Naive B cell (primary cell): ENCODE results near the gene HS3ST5. TPM values are rescaled to one million over a fixed set of nuclear protein-coding genes. Genes with fewer than 3 reads are reported as not detected.

Experiments used
- ATAC-seq, 2 donors: fragments of 150-1000 bp; cut with Tn5 transposase; 2 replicates each; pipeline ENCODE4 v1.10.0; 2021; ENCODE audit warnings: low read depth in 2 of 2, mild to moderate bottlenecking in 2 of 2, moderate library complexity in 2 of 2
- DNase-seq: peaks from one replicate; pipeline ENCODE4 v3.0.0; 2022
- H3K27ac Mint-ChIP-seq, 6 donors: one replicate each; pipeline ENCODE4 v1.8.0; 2020 to 2022; ENCODE audit warnings: mild to moderate bottlenecking in 6 of 6, mixed read lengths in 6 of 6, moderate library complexity in 5 of 6, inconsistent platforms in 2 of 6
- H3K27me3 Mint-ChIP-seq, 3 donors: one replicate each; pipeline ENCODE4 v1.8.0; 2021 to 2022; ENCODE audit warnings: mixed read lengths in 3 of 3, mild to moderate bottlenecking in 1 of 3
- H3K36me3 Mint-ChIP-seq, 2 donors: one replicate each; pipeline ENCODE4 v1.8.0; 2020 to 2022; ENCODE audit warnings: mixed read lengths in 2 of 2, inconsistent platforms in 1 of 2, mild to moderate bottlenecking in 1 of 2
- H3K4me1 Mint-ChIP-seq, 3 donors: one replicate each; pipeline ENCODE4 v1.8.0; 2020 to 2022; ENCODE audit warnings: mixed read lengths in 3 of 3, inconsistent platforms in 1 of 3, mild to moderate bottlenecking in 1 of 3, moderate library complexity in 1 of 3
- H3K4me3 Mint-ChIP-seq, 8 donors: one replicate each; pipeline ENCODE4 v1.8.0; 2020 to 2022; ENCODE audit warnings: mild to moderate bottlenecking in 8 of 8, mixed read lengths in 8 of 8, moderate library complexity in 8 of 8, inconsistent platforms in 2 of 8
- H3K9me3 Mint-ChIP-seq, 7 donors: one replicate each; pipeline ENCODE4 v1.8.0; 2020 to 2022; ENCODE audit warnings: mixed read lengths in 7 of 7, mild to moderate bottlenecking in 5 of 7, inconsistent platforms in 2 of 7, moderate library complexity in 1 of 7
- polyA plus RNA-seq, 6 donors: library from polyadenylated mRNA; unstranded; fragments of 300-500 nt; fragmentation: Illumina TruSeq; gene quantifications; one replicate each; pipeline ENCODE4 v1.2.3, GENCODE V29; 2021; ENCODE audit warnings: low read depth in 6 of 6

The HS3ST5 gene
- polyA plus RNA-seq, 6 donors from 2014 or later: not detected

DNA sequence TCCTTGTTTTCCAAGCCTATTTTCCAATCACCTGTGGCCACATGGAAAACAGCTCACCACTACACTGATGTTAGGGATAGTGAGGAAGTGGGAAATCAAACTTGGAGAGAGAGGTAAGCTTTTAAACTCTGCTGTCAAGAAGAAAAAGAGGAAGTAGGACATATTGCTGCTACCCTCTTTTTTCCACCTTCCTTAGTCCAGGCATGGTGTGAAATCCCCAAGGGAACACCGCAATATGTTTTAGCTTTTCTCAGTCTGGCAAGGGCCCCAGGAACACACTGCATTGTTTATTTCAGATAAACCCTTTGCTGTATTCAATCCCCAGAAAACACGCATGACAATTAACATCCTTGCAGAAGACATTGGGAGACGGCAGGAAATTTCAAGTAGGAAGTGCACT, 61.3 kb downstream of the HS3ST5 start:
- H3K4me3 Mint-ChIP-seq: no peak overlapping the region
- H3K4me1 Mint-ChIP-seq: no peaks in the 10 kb centered on the region
- H3K36me3 Mint-ChIP-seq: no peaks in the 10 kb centered on the region
- H3K9me3 Mint-ChIP-seq: peaks cover 0 to 3% (median 0%) of the 10 kb centered on the region in 7 donors
- ATAC-seq: no peak
- peaks cover 0 to 6% (median 0%) of the 10 kb centered on the region in 3 donors for H3K27me3 Mint-ChIP-seq
- H3K27ac Mint-ChIP-seq: no peak overlapping the region
- DNase-seq: no peak

DNA sequence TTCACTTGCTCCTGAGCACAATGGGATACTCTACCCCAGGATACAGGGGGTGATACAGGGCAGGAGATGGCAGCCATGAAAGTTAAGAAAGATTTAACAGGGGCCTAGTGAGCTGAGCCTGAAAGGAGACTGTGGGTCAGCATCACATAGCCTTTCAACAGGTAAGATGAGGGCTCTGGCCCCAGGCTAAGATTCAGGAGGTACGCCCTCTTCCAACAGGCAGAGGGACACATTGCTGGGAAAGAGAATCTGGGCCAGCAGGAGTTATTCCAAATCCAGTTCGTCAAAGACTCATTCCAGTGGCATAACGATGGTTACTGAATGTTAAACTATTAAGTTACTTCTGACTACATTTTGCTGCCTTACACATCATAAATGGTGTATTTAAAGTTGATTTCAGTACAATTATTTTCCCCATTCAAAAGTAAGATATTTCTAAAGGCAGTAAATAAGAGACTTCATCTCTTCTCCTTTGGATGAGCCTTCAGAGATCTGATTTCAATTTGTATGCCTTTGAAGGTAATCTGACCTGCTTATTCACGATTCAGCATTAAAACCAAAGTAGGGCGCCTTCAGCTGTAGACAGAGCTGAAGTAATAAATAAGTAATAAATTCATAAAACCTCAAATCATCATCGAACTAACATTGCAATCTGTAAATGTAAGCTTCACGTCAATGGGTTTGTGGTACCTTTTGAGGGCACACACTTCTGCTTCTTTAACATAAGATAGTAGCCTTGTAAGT, 62.4 kb downstream of the HS3ST5 start:
- peaks cover 0 to 6% (median 0%) of the 10 kb centered on the region in 3 donors for H3K27me3 Mint-ChIP-seq
- DNase-seq (no peak), ATAC-seq (no peak)
- no peak overlapping the region for H3K27ac Mint-ChIP-seq
- no peaks in the 10 kb centered on the region for H3K4me1 Mint-ChIP-seq
- H3K9me3 Mint-ChIP-seq: peaks cover 0 to 3% (median 0%) of the 10 kb centered on the region in 7 donors
- H3K4me3 Mint-ChIP-seq: no peak overlapping the region
- H3K36me3 Mint-ChIP-seq: no peaks in the 10 kb centered on the region

DNA sequence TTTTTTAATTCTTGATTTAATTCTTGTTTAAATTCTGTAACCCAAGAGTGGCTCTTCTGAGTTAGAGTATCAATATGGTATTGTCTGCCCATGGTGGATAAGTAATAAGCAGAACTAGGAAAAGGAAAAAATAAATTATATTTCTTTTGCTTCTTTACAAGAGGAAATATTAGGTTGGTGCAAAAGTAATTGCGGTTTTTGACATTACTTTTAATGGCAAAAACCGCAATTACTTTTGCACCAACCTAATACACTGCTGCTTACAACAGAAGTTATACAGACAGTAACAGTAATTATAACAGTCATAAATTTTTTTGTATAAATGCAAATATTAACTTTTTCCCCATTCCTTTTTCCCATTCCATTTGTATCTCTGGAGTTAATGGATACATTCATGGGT, 65.6 kb downstream of the HS3ST5 start:
- ATAC-seq (no peak), DNase-seq (no peak)
- Mint-ChIP-seq H3K9me3 (no peaks in the 10 kb centered on the region), H3K27ac (no peak overlapping the region), H3K36me3 (no peaks in the 10 kb centered on the region), H3K4me1 (no peaks in the 10 kb centered on the region), H3K4me3 (no peak overlapping the region), H3K27me3 (peaks cover 0 to 6% (median 0%) of the 10 kb centered on the region in 3 donors)

- no peak for DNase-seq
- Mint-ChIP-seq H3K27me3 (peaks cover 0 to 6% (median 0%) of the 10 kb centered on the region in 3 donors), H3K4me3 (no peak overlapping the region), H3K27ac (no peak overlapping the region), H3K9me3 (no peaks in the 10 kb centered on the region), H3K36me3 (no peaks in the 10 kb centered on the region), H3K4me1 (no peaks in the 10 kb centered on the region)
- ATAC-seq: no peak
These were observed 66.0 kb downstream of the HS3ST5 start for GRCh38 chr6:114276783-114277182.

DNA sequence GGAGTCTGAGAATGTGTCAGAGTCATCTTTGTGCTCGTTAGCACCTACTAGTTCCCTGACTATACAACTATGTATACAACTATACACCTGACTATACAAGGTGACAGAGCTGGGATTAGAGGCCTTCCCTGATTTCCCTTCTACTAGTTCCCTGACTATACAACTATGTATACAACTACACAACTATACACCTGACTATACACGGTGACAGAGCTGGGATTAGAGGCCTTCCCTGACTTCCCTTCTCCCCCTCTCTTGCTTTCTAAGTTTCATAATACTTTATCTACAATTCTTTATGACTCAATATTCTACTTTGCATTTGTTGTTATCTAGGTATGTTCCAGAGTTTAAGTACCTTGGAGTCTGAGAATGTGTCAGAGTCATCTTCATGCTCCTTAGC, 68.0 kb downstream of the HS3ST5 start:
- Mint-ChIP-seq H3K27ac (no peak overlapping the region), H3K9me3 (no peaks in the 10 kb centered on the region), H3K27me3 (peaks cover 0 to 3% (median 0%) of the 10 kb centered on the region in 3 donors), H3K4me3 (no peak overlapping the region), H3K4me1 (no peaks in the 10 kb centered on the region), H3K36me3 (no peaks in the 10 kb centered on the region)
- DNase-seq: no peak
- ATAC-seq: no peak

DNA sequence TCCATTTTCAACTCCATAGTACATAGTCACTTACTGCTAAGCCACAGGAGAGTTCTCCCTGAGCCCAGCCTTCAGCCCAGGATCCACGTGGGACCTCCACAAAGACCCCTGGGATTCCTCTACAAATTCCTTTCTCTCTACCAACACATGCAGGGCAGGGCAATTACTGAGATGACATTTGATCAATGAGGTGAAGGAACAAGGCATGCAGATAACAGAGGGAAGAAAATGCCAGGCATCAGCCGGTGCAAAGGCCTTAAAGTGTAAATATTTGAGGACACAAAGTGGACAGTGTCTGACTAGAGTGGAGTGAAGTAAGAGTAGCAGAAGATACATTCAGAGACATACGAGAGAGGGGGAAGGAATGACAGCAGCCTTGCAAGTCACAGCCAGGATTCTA, 70.2 kb downstream of the HS3ST5 start:
- ATAC-seq (no peak), DNase-seq (no peak)
- no peaks in the 10 kb centered on the region for H3K27me3 Mint-ChIP-seq
- no peak overlapping the region for H3K4me3 Mint-ChIP-seq
- H3K27ac Mint-ChIP-seq: no peak overlapping the region
- no peaks in the 10 kb centered on the region for H3K36me3 Mint-ChIP-seq
- peaks cover 0 to 5% (median 0%) of the 10 kb centered on the region in 7 donors for H3K9me3 Mint-ChIP-seq
- H3K4me1 Mint-ChIP-seq: no peaks in the 10 kb centered on the region

GRCh38 chr6:114271405-114271804, 71.4 kb downstream of the HS3ST5 start:
- peaks cover 0 to 5% (median 1%) of the 10 kb centered on the region in 7 donors for H3K9me3 Mint-ChIP-seq
- no peak overlapping the region for H3K4me3 Mint-ChIP-seq
- H3K27me3 Mint-ChIP-seq: no peaks in the 10 kb centered on the region
- H3K4me1 Mint-ChIP-seq: no peaks in the 10 kb centered on the region
- ATAC-seq: no peak
- no peak for DNase-seq
- no peak overlapping the region for H3K27ac Mint-ChIP-seq
- no peaks in the 10 kb centered on the region for H3K36me3 Mint-ChIP-seq

DNA sequence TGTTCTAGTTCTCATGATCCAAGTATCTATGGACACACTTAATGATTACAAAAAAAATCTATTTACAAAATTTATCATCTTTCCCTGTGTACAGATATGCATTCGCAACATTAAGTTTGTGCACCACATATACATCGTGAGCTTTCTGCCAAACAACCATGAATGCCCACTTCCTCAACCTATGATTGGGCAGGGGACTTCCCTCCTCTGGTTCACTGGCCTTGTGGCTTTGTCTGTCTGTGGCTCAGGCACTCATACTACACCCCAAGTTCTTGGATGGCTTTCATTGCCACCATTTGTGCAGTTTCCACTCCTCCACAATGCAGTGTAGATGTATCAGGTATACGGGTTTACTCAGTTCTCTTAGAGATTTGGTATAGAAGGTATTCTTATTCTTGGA, 74.9 kb downstream of the HS3ST5 start:
- Mint-ChIP-seq H3K4me1 (no peaks in the 10 kb centered on the region), H3K27ac (no peak overlapping the region), H3K36me3 (no peaks in the 10 kb centered on the region), H3K4me3 (no peak overlapping the region), H3K9me3 (peaks cover 0 to 10% (median 3%) of the 10 kb centered on the region in 7 donors), H3K27me3 (peaks cover 0 to 6% (median 0%) of the 10 kb centered on the region in 3 donors)
- no peak for DNase-seq
- no peak for ATAC-seq

- Mint-ChIP-seq H3K27me3 (peaks cover 0 to 3% (median 0%) of the 10 kb centered on the region in 3 donors), H3K4me3 (no peak overlapping the region), H3K9me3 (peaks cover 0 to 9% (median 5%) of the 10 kb centered on the region in 7 donors), H3K27ac (peak overlapping the region in 1 of 6 donors; percentile 23), H3K4me1 (no peaks in the 10 kb centered on the region), H3K36me3 (no peaks in the 10 kb centered on the region)
- no peak for DNase-seq
- ATAC-seq: no peak
These were observed 82.0 kb downstream of the HS3ST5 start for GRCh38 chr6:114260810-114261209.

GRCh38 chr6:114258376-114258775, 84.4 kb downstream of the HS3ST5 start:
- no peak for ATAC-seq
- Mint-ChIP-seq H3K4me3 (no peak overlapping the region), H3K36me3 (no peaks in the 10 kb centered on the region), H3K4me1 (no peaks in the 10 kb centered on the region), H3K27me3 (peaks cover 0 to under 1% (median 0%) of the 10 kb centered on the region in 3 donors), H3K9me3 (peaks cover 0 to 12% (median 5%) of the 10 kb centered on the region in 7 donors), H3K27ac (no peak overlapping the region)
- no peak for DNase-seq

DNA sequence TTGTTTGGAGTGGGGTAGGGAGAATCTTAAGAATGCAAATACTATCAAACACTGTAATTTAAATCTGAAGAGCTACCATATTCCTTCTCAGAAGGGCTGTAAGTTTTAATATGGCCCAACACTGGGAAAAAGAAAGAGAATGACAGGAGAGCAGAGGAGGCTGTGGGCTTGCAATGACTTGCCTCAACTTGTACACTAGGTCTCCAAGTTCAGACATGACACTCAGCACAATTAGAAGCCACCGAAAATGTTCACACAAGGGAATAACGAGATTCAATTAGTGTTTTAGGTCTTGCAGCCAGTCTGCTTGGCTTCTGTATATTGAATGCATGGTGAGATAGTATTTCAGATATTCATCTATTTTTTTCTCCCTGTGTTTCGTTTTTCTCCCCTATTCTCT, 89.4 kb downstream of the HS3ST5 start:
- no peak overlapping the region for H3K27ac Mint-ChIP-seq
- peaks cover 0 to 12% (median 5%) of the 10 kb centered on the region in 7 donors for H3K9me3 Mint-ChIP-seq
- no peak for ATAC-seq
- H3K36me3 Mint-ChIP-seq: no peaks in the 10 kb centered on the region
- peaks cover 0 to 3% (median 0%) of the 10 kb centered on the region in 3 donors for H3K27me3 Mint-ChIP-seq
- no peaks in the 10 kb centered on the region for H3K4me1 Mint-ChIP-seq
- H3K4me3 Mint-ChIP-seq: no peak overlapping the region
- no peak for DNase-seq

- H3K27ac Mint-ChIP-seq: no peak overlapping the region
- H3K36me3 Mint-ChIP-seq: no peaks in the 10 kb centered on the region
- H3K9me3 Mint-ChIP-seq: peaks cover 0 to 6% (median 2%) of the 10 kb centered on the region in 7 donors
- DNase-seq: no peak
- no peak overlapping the region for H3K4me3 Mint-ChIP-seq
- peaks cover 0 to 3% (median 0%) of the 10 kb centered on the region in 3 donors for H3K27me3 Mint-ChIP-seq
- no peaks in the 10 kb centered on the region for H3K4me1 Mint-ChIP-seq
- ATAC-seq: no peak
These were observed 93.3 kb downstream of the HS3ST5 start for GRCh38 chr6:114249522-114249921.

GRCh38 chr6:114247101-114247500, 95.7 kb downstream of the HS3ST5 start:
- DNase-seq: no peak
- ATAC-seq: no peak
- no peak overlapping the region for H3K4me3 Mint-ChIP-seq
- no peaks in the 10 kb centered on the region for H3K27me3 Mint-ChIP-seq
- H3K9me3 Mint-ChIP-seq: peaks cover 0 to 2% (median 0%) of the 10 kb centered on the region in 7 donors
- H3K4me1 Mint-ChIP-seq: no peaks in the 10 kb centered on the region
- H3K27ac Mint-ChIP-seq: no peak overlapping the region
- H3K36me3 Mint-ChIP-seq: no peaks in the 10 kb centered on the region

GRCh38 chr6:114240796-114241195, 102.0 kb downstream of the HS3ST5 start:
- DNase-seq (no peak), ATAC-seq (no peak)
- Mint-ChIP-seq H3K4me3 (no peak overlapping the region), H3K27ac (no peak overlapping the region), H3K9me3 (peaks cover 0 to 5% (median 0%) of the 10 kb centered on the region in 7 donors), H3K4me1 (no peaks in the 10 kb centered on the region), H3K27me3 (no peaks in the 10 kb centered on the region), H3K36me3 (no peaks in the 10 kb centered on the region)
